Measurements from ENCODE around the gene CEP112.

The CEP112 gene

DNA sequence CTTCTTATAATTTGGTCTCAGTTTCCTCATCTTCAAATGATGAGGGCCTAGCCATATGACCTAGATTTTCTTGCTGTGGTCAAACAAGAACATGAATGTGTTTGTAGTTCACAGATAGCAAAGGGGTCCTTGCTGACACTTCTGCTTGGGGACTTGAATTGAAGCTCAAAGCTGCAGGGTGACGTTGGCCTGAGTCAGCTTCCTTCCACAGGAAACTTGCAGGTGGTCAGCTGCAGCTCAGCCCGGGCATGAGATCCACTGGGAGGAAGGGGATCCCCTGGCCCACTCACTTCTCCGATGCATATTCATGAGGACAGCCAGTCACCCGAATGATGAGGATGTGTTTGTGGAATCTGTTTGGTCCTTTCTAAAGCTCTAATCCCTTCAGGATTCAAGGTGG is 587.9 kb downstream of the CEP112 start:
- Histone ChIP-seq H3K4me1 (ENCODE audit: control insufficient read depth, insufficient read depth, low read length) (peaks cover 5% of the 10 kb centered on the region), H3K9ac (ENCODE audit: low read length) (no peak overlapping the region), H3K9me3 (ENCODE audit: control insufficient read depth, low read length) (no peaks in the 10 kb centered on the region), H3K4me3 (ENCODE audit: low read length) (no peak overlapping the region), H3K27me3 (replicated peaks; ENCODE audit: control insufficient read depth, insufficient read depth, low read length) (peaks cover 3% of the 10 kb centered on the region), H3K36me3 (ENCODE audit: control insufficient read depth, insufficient read depth, low read length, severe bottlenecking) (no peaks in the 10 kb centered on the region)
- no peak for DNase-seq (ENCODE audit: low read depth)

DNA sequence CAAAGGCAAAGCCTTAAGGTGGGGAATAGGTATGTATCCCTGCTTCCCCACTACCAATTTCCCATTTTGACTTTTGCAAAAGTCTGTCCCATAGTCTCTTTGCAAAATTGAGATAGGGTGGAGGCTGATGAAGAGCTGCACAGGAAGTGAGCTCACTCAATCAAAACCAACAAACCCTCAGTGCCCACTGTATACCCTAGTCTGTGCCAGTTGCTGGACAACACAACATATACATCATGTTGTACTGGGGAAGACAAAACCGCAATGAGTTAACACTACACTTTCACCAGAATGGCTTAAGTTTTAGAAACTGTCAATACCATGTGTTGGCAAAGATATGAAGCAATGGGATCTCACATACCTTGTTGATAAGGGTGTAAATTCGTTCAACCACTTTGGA is 590.1 kb downstream of the CEP112 start:
- H3K36me3 ChIP-seq (ENCODE audit: control insufficient read depth, insufficient read depth, low read length, severe bottlenecking): no peaks in the 10 kb centered on the region

DNA sequence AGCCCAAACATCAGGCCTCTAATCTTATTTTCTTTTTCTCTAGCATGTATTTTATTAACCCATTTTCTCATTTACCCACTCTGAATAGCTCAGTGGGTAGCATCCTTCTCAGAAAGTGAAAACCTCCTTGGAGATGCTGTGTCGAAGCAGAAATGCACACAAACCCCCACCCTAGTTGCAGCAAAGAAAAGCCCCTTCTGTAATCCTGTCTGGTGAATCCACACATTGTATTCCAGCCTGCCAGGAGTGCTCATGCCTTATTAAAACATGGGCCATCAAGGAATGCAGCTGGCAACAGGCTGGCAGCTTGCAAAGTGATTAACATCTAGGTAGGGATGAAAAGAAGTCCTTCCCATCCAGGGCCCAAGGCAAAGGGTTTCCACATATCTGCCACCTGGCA is 590.8 kb downstream of the CEP112 start:
- Histone ChIP-seq H3K36me3 (ENCODE audit: control insufficient read depth, insufficient read depth, low read length, severe bottlenecking) (no peaks in the 10 kb centered on the region), H3K4me3 (ENCODE audit: low read length) (no peak overlapping the region), H3K9me3 (ENCODE audit: control insufficient read depth, low read length) (no peaks in the 10 kb centered on the region), H3K27me3 (replicated peaks; ENCODE audit: control insufficient read depth, insufficient read depth, low read length) (peaks cover 4% of the 10 kb centered on the region), H3K4me1 (ENCODE audit: control insufficient read depth, insufficient read depth, low read length) (peaks cover 4% of the 10 kb centered on the region), H3K9ac (ENCODE audit: low read length) (no peak overlapping the region)
- DNase-seq (ENCODE audit: low read depth): no peak

More for the DNA sequence above, 590.1 kb downstream of the CEP112 start:
- no peak overlapping the region for H3K9ac ChIP-seq (ENCODE audit: low read length)
- peaks cover 4% of the 10 kb centered on the region for H3K4me1 ChIP-seq (ENCODE audit: control insufficient read depth, insufficient read depth, low read length)
- DNase-seq (ENCODE audit: low read depth): no peak
- no peak overlapping the region for H3K4me3 ChIP-seq (ENCODE audit: low read length)
- peaks cover 4% of the 10 kb centered on the region for H3K27me3 ChIP-seq (replicated peaks; ENCODE audit: control insufficient read depth, insufficient read depth, low read length)
- H3K9me3 ChIP-seq (ENCODE audit: control insufficient read depth, low read length): no peaks in the 10 kb centered on the region

DNA sequence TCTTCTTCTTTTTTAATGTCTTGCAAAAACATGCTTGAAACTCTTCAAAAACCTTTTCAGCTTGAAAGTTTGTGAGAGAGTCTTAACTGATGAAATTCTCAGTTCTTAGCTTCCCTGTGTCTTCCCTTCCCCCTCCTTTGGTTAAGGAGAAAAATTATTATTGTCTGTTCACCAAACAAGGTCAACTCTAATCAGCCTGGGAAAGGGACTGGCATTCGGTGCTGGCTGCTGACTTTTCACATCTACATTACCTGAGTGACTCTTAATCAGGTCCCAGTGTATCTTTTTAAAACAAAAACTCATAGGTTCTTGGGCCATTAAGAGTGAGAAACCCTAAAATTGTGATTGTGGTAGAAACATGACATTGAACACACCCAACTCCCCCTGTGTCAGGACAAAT is 591.4 kb downstream of the CEP112 start:
- DNase-seq (ENCODE audit: low read depth): no peak

DNA sequence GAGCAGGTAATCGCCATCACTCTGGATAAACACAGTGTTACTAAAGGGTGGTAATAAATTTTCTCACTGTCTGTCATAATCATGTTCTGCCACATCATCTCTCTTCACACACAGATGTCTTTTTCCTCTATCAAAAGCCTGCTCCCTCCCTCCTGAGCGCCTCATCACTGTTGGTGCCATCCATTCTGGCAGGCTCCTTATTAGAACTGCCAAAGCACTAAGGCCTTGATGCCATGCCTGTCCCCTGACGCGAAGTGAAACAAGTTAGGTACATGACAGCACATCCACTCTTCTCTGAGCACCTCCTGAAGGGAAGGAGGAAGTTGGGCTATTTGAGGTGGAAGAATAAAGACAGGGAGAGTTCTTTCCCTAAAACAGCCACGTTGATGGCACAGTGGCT is 592.3 kb downstream of the CEP112 start:
- no peak for DNase-seq (ENCODE audit: low read depth)
- H3K9me3 ChIP-seq (ENCODE audit: control insufficient read depth, low read length): no peaks in the 10 kb centered on the region

More for the DNA sequence above, 591.4 kb downstream of the CEP112 start:
- Histone ChIP-seq H3K4me3 (ENCODE audit: low read length) (no peak overlapping the region), H3K9ac (ENCODE audit: low read length) (no peak overlapping the region), H3K27me3 (replicated peaks; ENCODE audit: control insufficient read depth, insufficient read depth, low read length) (peaks cover 4% of the 10 kb centered on the region), H3K4me1 (ENCODE audit: control insufficient read depth, insufficient read depth, low read length) (peaks cover 4% of the 10 kb centered on the region), H3K9me3 (ENCODE audit: control insufficient read depth, low read length) (no peaks in the 10 kb centered on the region), H3K36me3 (ENCODE audit: control insufficient read depth, insufficient read depth, low read length, severe bottlenecking) (no peaks in the 10 kb centered on the region)

DNA sequence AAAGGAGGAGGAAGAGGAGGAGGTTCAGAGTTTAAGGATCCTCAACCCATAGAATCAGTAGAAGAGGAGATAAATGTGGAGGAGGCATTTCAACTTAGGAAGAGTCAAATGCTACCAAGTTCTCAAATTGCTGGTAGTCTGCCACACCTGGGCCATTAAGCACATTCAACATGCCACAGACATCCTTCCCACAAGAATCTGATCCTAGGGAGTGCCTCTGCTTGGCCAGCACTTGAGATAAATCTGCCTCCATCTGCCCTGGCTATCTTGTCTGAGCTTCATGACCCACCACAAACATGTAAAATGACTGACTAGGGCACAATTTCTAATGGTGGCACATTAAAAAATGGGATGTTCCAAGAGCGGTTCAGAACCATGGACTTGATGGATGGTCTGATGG is 593.2 kb downstream of the CEP112 start:
- DNase-seq (ENCODE audit: low read depth): no peak

More for the DNA sequence above, 592.3 kb downstream of the CEP112 start:
- H3K9ac ChIP-seq (ENCODE audit: low read length): no peak overlapping the region
- no peaks in the 10 kb centered on the region for H3K36me3 ChIP-seq (ENCODE audit: control insufficient read depth, insufficient read depth, low read length, severe bottlenecking)
- H3K27me3 ChIP-seq (replicated peaks; ENCODE audit: control insufficient read depth, insufficient read depth, low read length): peaks cover 4% of the 10 kb centered on the region
- peaks cover 4% of the 10 kb centered on the region for H3K4me1 ChIP-seq (ENCODE audit: control insufficient read depth, insufficient read depth, low read length)
- no peak overlapping the region for H3K4me3 ChIP-seq (ENCODE audit: low read length)

DNA sequence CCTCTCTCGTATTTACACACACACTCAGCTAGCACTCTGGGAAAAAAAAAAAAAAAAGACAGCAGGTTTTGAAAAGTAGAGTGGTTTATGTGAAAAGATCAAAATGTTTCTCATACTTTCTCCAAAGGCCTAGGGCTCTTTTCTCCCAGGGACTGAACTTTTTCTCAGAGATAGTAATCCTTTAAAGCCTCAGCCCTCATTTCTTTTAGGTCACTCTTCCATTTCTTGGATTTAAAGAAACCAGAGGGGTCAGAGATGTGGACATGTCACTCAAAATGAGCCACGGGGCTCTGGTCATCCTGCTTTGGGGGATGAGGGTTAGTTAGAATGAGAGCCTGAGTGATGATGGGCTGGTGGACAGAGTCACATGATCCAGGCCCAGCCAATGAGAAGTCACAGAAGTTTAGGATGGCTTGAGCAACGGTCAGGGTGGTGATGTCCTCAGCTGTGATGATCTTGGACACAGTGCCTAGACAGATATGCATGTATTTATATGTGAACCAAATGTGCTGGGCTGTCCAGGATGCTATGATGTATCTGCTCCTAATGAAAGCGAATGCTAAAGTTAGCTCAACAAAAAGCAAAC is 596.8 kb downstream of the CEP112 start:
- H3K9ac ChIP-seq (ENCODE audit: low read length): no peak overlapping the region
- H3K36me3 ChIP-seq (ENCODE audit: control insufficient read depth, insufficient read depth, low read length, severe bottlenecking): no peaks in the 10 kb centered on the region
- peaks cover 10% of the 10 kb centered on the region for H3K4me1 ChIP-seq (ENCODE audit: control insufficient read depth, insufficient read depth, low read length)
- peak; percentile 56 for DNase-seq (ENCODE audit: low read depth)
- H3K4me3 ChIP-seq (ENCODE audit: low read length): no peak overlapping the region
- H3K9me3 ChIP-seq (ENCODE audit: control insufficient read depth, low read length): no peaks in the 10 kb centered on the region
- H3K27me3 ChIP-seq (replicated peaks; ENCODE audit: control insufficient read depth, insufficient read depth, low read length): peaks cover 4% of the 10 kb centered on the region

More for the DNA sequence above, 593.2 kb downstream of the CEP112 start:
- no peak overlapping the region for H3K4me3 ChIP-seq (ENCODE audit: low read length)
- no peak overlapping the region for H3K9ac ChIP-seq (ENCODE audit: low read length)
- no peaks in the 10 kb centered on the region for H3K36me3 ChIP-seq (ENCODE audit: control insufficient read depth, insufficient read depth, low read length, severe bottlenecking)
- H3K27me3 ChIP-seq (replicated peaks; ENCODE audit: control insufficient read depth, insufficient read depth, low read length): peaks cover 4% of the 10 kb centered on the region
- H3K9me3 ChIP-seq (ENCODE audit: control insufficient read depth, low read length): no peaks in the 10 kb centered on the region
- peaks cover 11% of the 10 kb centered on the region for H3K4me1 ChIP-seq (ENCODE audit: control insufficient read depth, insufficient read depth, low read length)

DNA sequence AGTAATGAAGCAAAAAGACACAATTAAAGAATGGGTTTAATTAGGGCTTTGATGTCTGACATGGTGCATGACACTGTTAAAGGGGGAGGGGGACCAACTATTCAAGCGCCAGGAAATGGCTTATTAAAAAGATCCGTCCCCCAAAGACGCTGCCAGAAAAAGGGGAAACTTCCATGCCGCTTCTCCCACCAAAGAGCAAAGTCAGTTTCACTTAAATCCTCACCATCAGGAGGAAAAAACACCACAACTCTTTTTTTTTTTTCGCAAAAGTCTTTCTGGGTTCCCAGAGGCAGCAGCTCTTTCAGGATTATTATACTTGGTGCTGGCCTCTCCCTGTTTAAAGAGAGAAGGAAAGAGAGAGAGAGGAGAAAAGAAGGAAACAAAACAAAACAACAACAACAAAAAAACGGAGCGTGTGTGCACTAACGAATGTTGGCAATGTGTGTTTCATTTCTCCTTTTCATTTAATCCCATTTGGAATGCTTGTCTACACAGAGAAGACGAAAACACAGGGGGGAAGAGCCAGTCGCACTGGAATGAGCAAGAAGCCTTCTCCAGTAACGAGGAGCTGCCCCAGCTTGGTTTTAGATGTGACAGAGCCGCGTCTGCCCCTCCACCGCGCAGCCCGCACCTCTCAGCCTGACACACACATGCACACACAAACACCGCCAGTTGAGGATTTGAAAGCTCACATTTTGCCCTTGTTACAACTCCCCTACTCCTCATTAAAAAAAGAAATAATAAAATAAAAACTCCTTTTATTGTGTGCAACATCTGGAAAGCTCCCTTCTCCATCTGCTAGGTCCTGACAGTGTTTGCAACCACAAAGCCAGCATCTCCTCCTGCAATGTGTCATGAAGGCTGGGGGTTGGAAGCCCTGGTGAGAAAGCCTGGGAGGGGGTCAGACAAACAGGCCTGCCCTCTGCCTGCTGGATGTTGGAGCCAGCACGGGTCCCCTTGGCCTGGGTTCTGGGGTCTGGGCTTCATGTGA is 597.8 kb downstream of the CEP112 start:
- DNase-seq (ENCODE audit: low read depth): peak; percentile 61
- Histone ChIP-seq H3K4me1 (ENCODE audit: control insufficient read depth, insufficient read depth, low read length) (peaks cover 8% of the 10 kb centered on the region), H3K27me3 (replicated peaks; ENCODE audit: control insufficient read depth, insufficient read depth, low read length) (peaks cover 1% of the 10 kb centered on the region), H3K36me3 (ENCODE audit: control insufficient read depth, insufficient read depth, low read length, severe bottlenecking) (no peaks in the 10 kb centered on the region), H3K4me3 (ENCODE audit: low read length) (peak overlapping the region; percentile 71), H3K9ac (ENCODE audit: low read length) (peak overlapping the region; percentile 48), H3K9me3 (ENCODE audit: control insufficient read depth, low read length) (no peaks in the 10 kb centered on the region)

DNA sequence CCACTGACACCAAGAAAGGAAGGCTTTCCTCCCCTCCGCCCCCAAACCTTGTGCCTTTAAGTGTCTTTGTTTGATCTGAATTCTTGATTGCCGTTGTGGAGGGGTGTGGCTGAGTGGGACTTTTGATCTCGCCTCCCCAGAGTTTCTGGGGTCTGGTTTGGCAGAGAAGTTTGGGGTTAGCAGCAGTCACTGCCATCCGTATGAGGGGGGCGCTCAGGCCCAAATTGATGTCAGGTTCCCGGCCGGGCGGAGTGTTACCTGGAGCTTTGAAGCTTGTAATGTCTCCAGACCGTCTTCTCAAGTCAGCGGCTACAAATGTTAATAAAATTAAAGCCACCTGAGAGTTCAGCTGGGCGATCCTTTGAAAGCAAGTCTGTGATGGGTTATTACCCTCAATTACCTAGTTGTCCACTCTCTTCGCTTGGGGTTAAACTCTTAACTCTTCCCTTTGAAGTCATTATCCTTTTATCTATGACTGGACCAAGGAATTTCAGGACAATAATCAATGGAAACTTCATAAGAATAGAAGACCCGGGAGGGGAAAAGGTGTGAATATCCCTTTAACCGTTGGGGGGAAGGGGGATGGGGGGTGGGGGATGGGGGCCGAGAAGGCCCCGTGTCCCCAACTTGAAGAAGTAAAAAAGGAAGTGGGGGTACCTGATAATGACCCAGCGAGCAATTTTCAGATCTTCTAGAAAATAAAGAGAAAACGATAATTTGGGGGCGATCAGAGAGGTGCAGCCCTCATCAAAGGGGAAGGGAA is 598.7 kb downstream of the CEP112 start:
- Histone ChIP-seq H3K9ac (ENCODE audit: low read length) (no peak overlapping the region), H3K36me3 (ENCODE audit: control insufficient read depth, insufficient read depth, low read length, severe bottlenecking) (no peaks in the 10 kb centered on the region), H3K4me1 (ENCODE audit: control insufficient read depth, insufficient read depth, low read length) (peaks cover 8% of the 10 kb centered on the region), H3K9me3 (ENCODE audit: control insufficient read depth, low read length) (no peaks in the 10 kb centered on the region), H3K27me3 (replicated peaks; ENCODE audit: control insufficient read depth, insufficient read depth, low read length) (no peaks in the 10 kb centered on the region), H3K4me3 (ENCODE audit: low read length) (peak overlapping the region; percentile 71)
- no peak for DNase-seq (ENCODE audit: low read depth)

DNA sequence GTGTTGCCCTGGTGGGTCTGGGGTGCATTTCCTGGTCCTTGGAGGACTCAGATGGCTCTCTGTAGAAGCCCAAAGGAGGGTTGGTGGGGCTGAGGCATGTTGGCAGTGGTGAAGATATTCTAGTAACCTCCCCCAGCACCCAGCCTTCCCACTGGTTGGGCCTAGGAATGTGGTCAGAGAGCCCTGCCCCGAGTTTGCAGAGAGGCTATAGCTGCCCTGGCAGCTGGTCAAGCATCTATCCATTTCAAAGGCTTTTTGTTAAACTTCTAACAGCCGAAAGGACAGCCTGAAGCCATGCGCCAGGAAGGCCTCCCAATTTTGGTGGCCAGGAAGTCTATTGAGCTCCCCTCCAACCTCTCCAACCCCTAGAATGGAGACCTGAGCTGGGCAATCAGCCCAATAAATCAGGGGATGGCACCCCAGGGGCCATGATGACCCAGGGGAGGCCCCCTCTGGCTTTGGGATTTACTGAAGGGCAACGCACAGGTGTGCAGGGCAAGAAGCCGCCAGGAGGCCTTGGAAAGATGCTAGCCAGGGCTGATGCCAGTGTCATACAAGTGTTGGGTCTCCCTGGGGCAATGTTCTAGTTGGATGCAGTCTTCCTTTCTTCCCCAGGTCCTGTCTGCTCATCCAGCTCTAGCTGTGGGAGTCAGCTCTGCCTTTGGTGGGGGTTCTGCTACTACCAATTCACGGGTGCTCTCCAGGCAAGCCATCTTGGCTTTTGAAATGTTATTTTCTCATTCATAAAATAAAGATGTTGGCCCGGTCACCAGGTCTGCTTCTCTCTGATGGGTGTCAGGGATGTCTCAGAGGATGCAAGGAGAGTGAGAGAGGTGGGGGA is 599.6 kb downstream of the CEP112 start:
- Histone ChIP-seq H3K9ac (ENCODE audit: low read length) (no peak overlapping the region), H3K9me3 (ENCODE audit: control insufficient read depth, low read length) (no peaks in the 10 kb centered on the region), H3K27me3 (replicated peaks; ENCODE audit: control insufficient read depth, insufficient read depth, low read length) (no peaks in the 10 kb centered on the region), H3K4me3 (ENCODE audit: low read length) (no peak overlapping the region), H3K4me1 (ENCODE audit: control insufficient read depth, insufficient read depth, low read length) (peaks cover 12% of the 10 kb centered on the region), H3K36me3 (ENCODE audit: control insufficient read depth, insufficient read depth, low read length, severe bottlenecking) (no peaks in the 10 kb centered on the region)
- no peak for DNase-seq (ENCODE audit: low read depth)

All from adipocyte (in vitro differentiated cells).